Right atrium auricular region (tissue), 2 donors: ENCODE measurements around the gene FGD6. TPM values are rescaled to one million over a fixed set of nuclear protein-coding genes. Genes with fewer than 3 reads are reported as not detected.
A peak's percentile ranks its signal among the peaks of the same experiment; 100 is the strongest.

Experiments used
- DNase-seq: peaks from one replicate; pipeline ENCODE4 v3.0.0-alpha.2; 2019; ENCODE audit warnings: low spot score
- H3K27ac ChIP-seq, 2 donors: fragments of 200-600 bp; sonication (generic); 1 replicate in 1 of 2; 2 replicates in 1 of 2; pipeline ENCODE4 v1.5.1; 2016 to 2019
- H3K27me3 ChIP-seq, 2 donors: fragments of 200-600 bp; sonication (generic); one replicate each; pipeline versions ENCODE4 v1.5.1 to v1.6.0; 2017 to 2019
- H3K36me3 ChIP-seq: fragments of 200-600 bp; sonication (generic); one replicate; pipeline ENCODE4 v1.5.1; 2016
- H3K4me1 ChIP-seq, 2 donors: fragments of 200-600 bp; sonication (generic); one replicate each; pipeline versions ENCODE4 v1.5.1 to v1.6.0; 2017 to 2019
- H3K4me3 ChIP-seq, 2 donors: fragments of 200-600 bp; sonication (generic); 1 replicate in 1 of 2; 2 replicates in 1 of 2; pipeline ENCODE4 v1.5.1; 2017 to 2019; ENCODE audit warnings: mild to moderate bottlenecking in 1 of 2, moderate library complexity in 1 of 2
- H3K9me3 ChIP-seq, 2 donors: fragments of 200-600 bp; sonication (generic); one replicate each; pipeline ENCODE4 v1.5.1; 2019
- total RNA-seq, 2 donors: library from RNA; depleted of rRNA; stranded (reverse); fragments of >200 nt; gene quantifications; one replicate each; pipeline ENCODE4 v1.1.0, GENCODE V29; 2016
- TF ChIP-seq, protein P1 (sequence below), 2 donors: fragments of 200-600 bp; sonication (generic); IDR thresholded peaks; one replicate each; pipeline ENCODE4 v1.5.1; 2019; ENCODE audit warnings: antibody characterized with exemption in 2 of 2

FGD6 gene
- total RNA-seq, 2 donors from 2014 or later: 15.8 to 16.9 TPM

DNA sequence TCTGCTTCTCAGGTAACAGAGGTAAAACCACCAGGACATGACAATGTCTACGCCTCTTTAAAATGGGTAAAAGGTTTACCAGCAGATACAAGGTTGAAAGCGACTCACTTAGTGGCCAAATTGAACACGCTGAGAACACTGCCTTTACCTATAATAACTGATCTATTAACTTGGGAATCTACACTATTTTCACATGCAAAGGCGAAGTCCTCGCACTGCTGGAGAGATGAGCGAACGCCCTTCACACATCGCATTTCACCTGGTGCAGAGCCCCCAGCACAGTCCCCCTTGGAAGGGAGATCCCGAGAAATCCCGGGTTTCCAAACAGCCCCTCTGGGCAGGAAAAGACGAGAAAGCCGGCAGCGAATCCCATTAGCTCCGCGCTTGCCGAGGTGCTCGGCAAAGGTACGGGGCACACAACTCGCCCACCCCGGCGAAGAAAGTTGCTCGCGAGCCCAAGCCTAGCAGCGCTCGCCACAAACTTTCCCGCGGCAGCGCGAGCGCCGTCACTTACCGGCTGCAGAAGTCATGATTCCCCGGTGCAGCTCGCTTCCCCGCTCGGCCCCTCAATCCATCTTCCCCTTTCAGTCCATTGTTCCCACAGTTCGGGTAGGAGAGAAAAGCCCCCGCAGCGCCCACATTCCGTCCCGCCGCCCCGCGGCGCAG, 423 bp downstream of the FGD6 start:
- peak; percentile 65 for DNase-seq
- no peaks in the 10 kb centered on the region for H3K9me3 ChIP-seq

DNA sequence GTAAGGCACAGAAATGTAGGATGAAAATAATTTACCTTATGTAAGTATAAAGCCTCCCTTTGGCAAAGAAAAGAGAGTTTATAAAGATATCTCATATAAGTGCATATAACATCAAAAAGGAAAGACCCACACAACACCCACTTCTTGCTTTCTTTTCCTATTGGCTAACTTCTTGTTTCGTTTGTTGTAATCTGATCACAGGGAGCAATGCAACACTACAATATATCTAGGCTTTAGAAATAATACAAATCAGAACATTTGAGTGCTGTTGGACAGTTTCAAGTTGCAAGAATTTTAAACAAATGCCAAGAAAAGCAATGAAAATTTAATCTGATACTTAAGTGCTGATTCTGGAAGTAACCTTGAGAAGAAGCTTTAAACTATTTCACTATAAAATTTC, 1.3 kb downstream of the FGD6 start:
- Histone ChIP-seq H3K27me3 (no peaks in the 10 kb centered on the region), H3K4me1 (peaks cover 0 to 24% of the 10 kb centered on the region in 2 donors), H3K4me3 (peak overlapping the region; percentile 62 to 93), H3K9me3 (no peaks in the 10 kb centered on the region), H3K36me3 (no peaks in the 10 kb centered on the region), H3K27ac (peak overlapping the region; percentile 87 to 99)
- TF ChIP-seq, protein P1, sequence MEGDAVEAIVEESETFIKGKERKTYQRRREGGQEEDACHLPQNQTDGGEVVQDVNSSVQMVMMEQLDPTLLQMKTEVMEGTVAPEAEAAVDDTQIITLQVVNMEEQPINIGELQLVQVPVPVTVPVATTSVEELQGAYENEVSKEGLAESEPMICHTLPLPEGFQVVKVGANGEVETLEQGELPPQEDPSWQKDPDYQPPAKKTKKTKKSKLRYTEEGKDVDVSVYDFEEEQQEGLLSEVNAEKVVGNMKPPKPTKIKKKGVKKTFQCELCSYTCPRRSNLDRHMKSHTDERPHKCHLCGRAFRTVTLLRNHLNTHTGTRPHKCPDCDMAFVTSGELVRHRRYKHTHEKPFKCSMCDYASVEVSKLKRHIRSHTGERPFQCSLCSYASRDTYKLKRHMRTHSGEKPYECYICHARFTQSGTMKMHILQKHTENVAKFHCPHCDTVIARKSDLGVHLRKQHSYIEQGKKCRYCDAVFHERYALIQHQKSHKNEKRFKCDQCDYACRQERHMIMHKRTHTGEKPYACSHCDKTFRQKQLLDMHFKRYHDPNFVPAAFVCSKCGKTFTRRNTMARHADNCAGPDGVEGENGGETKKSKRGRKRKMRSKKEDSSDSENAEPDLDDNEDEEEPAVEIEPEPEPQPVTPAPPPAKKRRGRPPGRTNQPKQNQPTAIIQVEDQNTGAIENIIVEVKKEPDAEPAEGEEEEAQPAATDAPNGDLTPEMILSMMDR (IDR thresholded peaks at IDR 0.05): no peak
- DNase-seq: no peak

More for the DNA sequence above, 423 bp downstream of the FGD6 start:
- Histone ChIP-seq H3K27ac (peak overlapping the region; percentile 87 to 99), H3K4me1 (peaks cover 0 to 33% of the 10 kb centered on the region in 2 donors), H3K36me3 (no peaks in the 10 kb centered on the region), H3K27me3 (no peaks in the 10 kb centered on the region), H3K4me3 (peak overlapping the region; percentile 62 to 93)
- TF ChIP-seq, protein P1 (IDR thresholded peaks at IDR 0.05): no peak

DNA sequence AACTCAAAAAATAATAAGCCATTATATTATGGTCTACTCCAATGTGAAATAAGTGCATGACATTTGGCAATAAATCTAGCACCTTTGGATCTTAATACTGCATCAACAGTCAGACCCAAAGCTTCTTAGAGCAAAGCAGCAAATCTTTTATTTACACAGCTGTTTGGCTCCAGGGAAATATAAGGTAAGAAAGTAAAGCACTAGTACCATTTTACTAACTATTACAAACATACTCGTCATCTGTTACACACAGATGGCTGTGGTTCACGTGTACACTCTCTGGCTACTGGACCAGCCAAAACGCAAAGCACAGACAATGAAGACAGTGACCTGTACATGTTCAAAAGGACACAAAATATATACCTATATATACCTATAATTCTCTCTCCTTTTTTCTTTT, 2.8 kb downstream of the FGD6 start:
- TF ChIP-seq, protein P1 (IDR thresholded peaks at IDR 0.05): no peak
- Histone ChIP-seq H3K36me3 (no peaks in the 10 kb centered on the region), H3K4me3 (no peak overlapping the region), H3K4me1 (peaks cover 0 to 14% of the 10 kb centered on the region in 2 donors), H3K27me3 (no peaks in the 10 kb centered on the region), H3K9me3 (no peaks in the 10 kb centered on the region), H3K27ac (no peak overlapping the region)
- DNase-seq: no peak

DNA sequence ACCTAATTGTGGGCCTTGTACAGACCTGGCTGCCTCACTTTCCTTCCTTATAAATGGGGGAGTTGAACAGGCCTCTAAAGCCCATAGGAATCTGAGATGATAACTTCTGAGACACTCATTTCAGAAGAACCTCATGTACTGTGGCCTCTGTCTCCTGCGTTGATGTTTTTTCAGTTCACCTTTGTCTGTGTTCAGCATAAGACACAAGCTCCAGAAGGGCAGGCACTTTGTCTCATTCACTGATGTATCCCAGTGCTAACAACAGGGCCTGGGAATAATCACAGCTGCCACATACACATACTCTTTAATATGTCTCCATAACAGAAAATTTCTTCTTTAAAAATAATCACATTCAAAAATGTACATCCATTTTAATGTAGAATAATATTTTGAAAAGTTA, 3.3 kb downstream of the FGD6 start:
- H3K4me3 ChIP-seq: no peak overlapping the region
- no peaks in the 10 kb centered on the region for H3K27me3 ChIP-seq
- H3K4me1 ChIP-seq: peaks cover 0 to 9% of the 10 kb centered on the region in 2 donors
- H3K9me3 ChIP-seq: no peaks in the 10 kb centered on the region
- no peak for DNase-seq
- H3K36me3 ChIP-seq: no peaks in the 10 kb centered on the region
- TF ChIP-seq, protein P1 (IDR thresholded peaks at IDR 0.05): no peak
- no peak overlapping the region for H3K27ac ChIP-seq

DNA sequence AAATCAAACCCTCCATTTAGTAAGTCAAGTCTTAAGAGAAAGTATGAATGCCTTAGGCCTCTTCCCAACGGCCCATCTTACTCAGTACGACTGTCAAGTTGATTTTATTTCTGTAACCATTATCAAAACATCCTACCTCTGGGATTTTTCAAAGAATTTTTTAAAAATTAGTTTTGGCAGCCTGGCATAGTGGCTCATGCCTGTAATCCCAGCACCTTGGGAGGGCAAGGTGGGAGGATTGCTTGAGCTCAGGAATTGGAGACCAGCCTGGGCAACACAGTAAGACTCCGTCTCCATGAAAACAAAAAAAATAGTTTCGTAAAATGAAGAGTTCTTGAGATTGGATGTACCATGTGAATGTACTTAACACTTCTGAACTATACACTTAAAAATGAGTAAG, 4.1 kb downstream of the FGD6 start:
- Histone ChIP-seq H3K27ac (no peak overlapping the region), H3K4me3 (no peak overlapping the region), H3K36me3 (no peaks in the 10 kb centered on the region), H3K4me1 (peaks cover 0 to 4% of the 10 kb centered on the region in 2 donors), H3K9me3 (no peaks in the 10 kb centered on the region), H3K27me3 (no peaks in the 10 kb centered on the region)
- DNase-seq: no peak
- TF ChIP-seq, protein P1 (IDR thresholded peaks at IDR 0.05): no peak

DNA sequence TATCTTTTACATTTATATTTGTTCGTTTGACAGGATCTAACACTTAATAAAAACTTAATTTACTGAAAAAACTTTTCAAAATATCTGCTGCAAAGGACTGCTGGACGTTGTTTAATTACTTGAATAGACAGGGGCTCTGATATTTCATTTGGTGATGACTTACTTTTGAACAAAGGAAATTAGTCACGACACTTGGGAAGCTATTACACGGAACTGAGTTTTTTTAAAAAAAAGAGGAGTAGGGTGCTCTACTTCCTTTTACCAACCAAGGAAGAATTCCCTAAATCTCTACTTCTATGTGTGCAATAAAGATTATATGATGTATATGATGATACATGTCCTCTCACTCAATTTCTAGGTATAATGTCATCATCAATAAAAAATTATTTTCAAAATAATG, 4.7 kb downstream of the FGD6 start:
- Histone ChIP-seq H3K36me3 (no peaks in the 10 kb centered on the region), H3K4me1 (peaks cover 0 to 4% of the 10 kb centered on the region in 2 donors), H3K27ac (no peak overlapping the region), H3K27me3 (no peaks in the 10 kb centered on the region), H3K4me3 (no peak overlapping the region), H3K9me3 (no peaks in the 10 kb centered on the region)
- TF ChIP-seq, protein P1 (IDR thresholded peaks at IDR 0.05): no peak
- no peak for DNase-seq
